Smooth muscle cell of the coronary artery (primary cell): ENCODE data around the gene RHOBTB1. TPM values are rescaled to one million over a fixed set of nuclear protein-coding genes. Genes with fewer than 3 reads are reported as not detected.

Experiments
- total RNA-seq: library from RNA; depleted of rRNA; stranded (reverse); fragments of >200 nt; gene quantifications from 2 replicates; pipeline ENCODE4 v1.2.3, GENCODE V29; 2014; ENCODE audit warnings: low replicate concordance

Gene RHOBTB1
- total RNA-seq = 13.9 and 30.4 TPM in 2 replicates

GRCh38 chr10:60944058-60944909 is at the start of gene RHOBTB1:
Gene RHOBTB1 (minus strand): TSS chr10:60944185. CDS start chr10:60911542, 32,643 bp downstream.

Other genes starting within 250 kb of the RHOBTB1 start
- 0.12 and 10.9 TPM in 2 replicates for gene CDK1, start 165.7 kb downstream of the RHOBTB1 start, total RNA-seq